NCI-H524 treated with DMSO at 0.1 percent for 48 hours (cell line): ENCODE data around the gene PRDM16.

Experiments
- DNase-seq: peaks from one replicate; lab custom pipeline; 2025; lab: John Stamatoyannopoulos, UW

The PRDM16 gene

DNA sequence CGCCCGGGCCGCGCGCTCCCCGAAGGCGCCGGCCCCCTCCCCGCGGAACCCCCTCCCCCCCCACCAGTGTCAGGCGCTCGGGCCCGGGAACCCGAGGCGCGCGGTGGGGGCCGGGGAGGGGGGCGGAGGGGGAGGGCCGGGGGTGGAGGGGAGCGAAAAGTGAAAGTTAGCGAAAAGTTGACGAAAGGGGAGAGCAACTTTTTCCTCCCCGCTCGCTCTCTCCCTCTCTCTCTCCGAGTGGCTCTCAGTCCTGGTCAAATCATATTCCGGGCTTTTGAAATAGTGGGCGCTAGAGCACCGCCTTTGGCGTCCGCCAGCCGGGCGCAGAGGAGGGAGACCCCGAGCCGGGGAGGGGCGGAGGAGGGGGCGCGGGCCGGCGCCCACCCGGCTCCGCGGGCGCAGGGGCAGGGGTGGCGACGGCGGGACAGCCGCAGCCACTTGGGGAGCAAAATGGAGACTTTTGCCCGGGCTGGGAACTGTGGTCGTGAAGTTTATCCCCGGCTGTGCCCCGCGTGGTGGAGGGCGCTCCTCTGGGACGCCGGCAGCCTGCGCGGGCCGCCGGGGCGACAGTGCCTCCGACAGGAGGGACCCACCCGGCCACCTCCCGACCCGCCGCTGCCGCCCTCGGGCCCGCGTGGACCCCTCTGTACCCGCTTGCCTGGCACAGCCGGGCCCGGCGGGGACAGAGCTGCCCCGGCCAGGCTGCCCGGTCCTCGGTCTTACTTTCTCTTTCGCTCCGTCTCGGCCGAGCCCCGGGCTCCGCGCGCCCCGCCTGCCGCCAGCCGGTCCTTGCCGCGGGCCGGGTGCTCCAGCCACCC is 697 bp downstream of the PRDM16 start:
- no peak for DNase-seq

DNA sequence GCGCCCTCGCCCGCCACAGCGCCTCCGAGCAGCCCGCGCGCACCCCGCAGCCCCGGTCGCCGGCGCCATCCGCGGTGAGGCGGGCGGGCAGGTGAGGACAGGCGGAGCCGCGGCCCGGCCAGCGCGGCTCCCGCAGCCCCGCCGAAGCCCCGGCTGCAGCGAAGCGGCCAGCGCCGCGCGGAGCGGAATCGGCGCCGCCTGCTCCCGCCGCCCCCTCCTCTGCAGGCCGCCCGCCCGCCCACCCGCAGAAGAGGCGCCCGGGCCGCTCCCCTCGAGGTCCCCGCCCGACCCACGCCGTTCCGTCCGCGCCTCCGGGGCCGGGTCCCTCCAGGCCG is 1.3 kb downstream of the PRDM16 start:
- no peak for DNase-seq

DNA sequence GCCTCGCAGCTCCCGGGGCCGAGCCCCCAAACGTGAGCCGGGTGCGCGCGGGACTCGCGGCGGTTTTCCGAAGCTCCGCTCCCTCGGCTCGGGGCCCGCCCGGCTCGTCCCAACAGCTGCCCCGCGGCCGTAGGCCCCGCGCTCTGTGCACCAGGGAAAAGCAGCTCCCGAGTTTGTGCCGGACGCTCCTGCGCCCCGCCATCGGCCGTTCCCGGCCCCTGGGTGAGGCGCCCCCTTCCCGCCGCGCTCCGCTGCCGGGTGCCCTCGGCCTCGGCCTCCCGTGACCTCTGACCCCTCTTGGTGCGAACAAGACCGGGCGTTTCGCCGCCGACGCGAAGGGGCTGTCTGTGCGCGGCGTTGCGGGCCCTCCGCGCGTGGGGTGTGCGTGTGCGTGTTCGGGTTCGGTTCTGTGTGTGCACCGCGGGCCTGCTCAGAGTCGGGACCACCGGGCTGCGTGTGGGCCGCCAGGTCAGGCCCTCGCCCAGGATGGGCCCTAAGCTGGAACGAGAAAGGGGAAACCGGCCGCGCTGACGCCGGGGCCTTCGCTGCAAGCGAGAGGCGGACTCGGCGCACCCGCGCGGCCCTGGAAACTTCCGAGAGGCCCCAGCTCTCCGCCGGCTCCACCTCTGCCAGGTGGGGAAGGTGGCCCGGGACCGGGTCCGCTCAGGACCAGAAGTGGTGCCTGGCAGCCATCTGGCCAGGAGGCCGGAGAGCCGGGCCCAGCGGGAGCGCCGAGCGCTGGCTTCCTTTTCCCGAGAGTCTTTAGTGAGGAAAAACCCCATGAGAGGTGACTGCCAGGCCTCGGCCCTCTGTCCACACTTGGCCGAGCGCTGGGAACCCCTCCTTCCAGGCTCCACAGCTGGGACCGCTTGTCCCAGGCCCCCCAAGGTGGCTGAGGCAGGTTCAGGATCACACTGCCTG is 1.9 kb downstream of the PRDM16 start:
- DNase-seq: no peak

DNA sequence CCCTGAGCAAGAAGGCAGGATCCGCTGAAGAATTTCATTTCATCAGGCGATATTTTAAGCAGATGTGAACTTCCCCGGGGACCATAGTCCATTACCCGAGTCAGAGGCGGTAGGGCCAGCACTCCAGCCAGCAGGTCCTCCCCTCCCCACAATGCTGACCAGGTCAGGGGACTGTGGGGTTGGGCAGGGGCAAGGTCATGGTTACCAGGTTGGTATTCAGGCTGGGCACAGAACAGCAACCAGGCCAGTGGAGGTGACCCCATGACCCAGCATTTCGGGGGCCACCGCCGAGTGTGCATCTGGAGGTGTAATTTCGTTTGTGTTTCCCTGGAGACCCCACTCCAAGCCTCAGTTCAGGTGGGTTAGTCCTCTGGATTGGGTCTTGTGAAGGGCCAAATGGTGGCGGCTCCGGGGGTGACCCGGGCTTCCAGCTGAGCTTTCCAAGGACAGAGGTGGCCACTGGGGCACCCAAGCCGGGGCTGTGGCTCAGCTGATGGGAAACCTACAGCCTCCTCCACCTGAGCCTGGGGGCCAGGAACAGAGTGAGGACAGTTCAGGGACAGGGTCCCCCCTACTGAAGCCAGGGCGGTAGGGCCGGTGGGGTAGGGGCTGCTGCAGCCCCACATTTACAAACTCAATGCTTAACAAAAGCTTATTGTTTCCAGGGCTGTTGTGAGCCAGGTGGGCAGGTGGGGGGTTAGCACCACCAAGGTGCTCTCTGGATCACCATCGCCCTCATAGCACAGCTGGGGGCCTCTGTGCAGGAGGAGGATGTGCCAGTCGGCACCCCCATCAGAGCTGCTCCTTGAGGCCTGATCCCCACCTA is 2.8 kb downstream of the PRDM16 start:
- no peak for DNase-seq

DNA sequence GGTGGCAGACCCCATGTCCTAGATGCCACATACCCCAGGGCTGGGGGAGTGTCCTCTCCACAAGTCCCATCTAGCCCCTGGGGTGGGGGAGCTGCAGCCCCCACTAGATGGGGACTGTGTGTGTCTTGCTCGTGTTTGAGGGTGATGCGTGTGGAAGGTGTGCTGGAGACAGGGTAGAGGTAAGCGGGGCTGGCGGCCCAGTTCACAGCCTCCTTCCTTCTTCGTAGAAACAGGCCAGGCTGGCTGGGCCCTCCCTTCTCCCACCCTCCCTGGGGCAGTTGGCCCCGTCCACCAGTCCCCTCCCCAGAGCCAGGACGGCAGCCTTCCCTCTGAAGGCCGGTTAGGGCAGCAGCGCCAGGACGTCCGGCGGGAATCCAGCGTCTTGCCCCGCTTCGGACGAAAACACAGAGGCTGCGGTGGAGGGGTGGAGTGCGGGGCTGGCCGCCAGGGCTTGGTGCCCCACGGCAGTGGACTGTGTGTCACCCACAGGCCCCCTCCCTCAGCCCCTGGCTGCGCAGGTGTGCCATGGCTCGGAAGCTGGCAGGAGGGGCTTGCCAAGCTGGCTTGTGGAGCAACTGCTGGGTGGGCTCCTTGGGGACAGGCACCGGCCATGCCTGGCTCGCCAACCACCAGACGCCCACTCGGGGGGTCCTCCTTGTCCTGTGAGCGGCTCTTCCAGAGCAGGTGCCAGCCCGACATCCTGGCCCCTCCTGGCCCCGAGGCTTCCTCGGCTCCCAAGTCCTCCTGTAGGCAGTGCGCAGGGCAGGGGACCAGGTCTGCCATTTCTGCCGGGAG is 3.6 kb downstream of the PRDM16 start:
- DNase-seq: no peak

GRCh38 chr1:3073186-3073488 is 4.1 kb downstream of the PRDM16 start:
- DNase-seq: no peak

GRCh38 chr1:3073489-3074296 is 4.7 kb downstream of the PRDM16 start:
- DNase-seq: no peak

DNA sequence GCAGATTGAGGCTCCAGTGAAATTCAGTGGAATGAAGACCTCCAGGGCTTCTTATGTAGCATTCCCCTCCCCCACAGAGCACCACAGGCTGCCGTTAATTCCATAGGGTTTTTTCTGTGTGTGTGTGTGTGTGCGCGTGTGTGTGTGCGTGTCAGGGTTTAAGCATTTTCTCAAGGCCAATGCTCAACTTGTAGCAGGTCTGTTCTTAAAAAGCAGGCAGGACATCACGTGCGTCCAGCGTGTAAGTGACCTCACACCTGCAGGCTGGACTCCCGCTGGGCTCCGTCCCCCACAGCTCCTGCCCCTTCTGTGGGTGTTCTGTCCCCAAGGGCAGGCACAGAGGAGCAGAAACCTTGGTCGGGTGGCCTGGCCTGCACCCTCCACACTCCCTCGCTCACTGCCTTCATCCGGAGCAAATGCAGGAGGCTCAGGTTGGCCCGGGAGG is 5.3 kb downstream of the PRDM16 start:
- no peak for DNase-seq

- no peak for DNase-seq
Observed at GRCh38 chr1:3074800-3075199, 5.8 kb downstream of the PRDM16 start.

DNA sequence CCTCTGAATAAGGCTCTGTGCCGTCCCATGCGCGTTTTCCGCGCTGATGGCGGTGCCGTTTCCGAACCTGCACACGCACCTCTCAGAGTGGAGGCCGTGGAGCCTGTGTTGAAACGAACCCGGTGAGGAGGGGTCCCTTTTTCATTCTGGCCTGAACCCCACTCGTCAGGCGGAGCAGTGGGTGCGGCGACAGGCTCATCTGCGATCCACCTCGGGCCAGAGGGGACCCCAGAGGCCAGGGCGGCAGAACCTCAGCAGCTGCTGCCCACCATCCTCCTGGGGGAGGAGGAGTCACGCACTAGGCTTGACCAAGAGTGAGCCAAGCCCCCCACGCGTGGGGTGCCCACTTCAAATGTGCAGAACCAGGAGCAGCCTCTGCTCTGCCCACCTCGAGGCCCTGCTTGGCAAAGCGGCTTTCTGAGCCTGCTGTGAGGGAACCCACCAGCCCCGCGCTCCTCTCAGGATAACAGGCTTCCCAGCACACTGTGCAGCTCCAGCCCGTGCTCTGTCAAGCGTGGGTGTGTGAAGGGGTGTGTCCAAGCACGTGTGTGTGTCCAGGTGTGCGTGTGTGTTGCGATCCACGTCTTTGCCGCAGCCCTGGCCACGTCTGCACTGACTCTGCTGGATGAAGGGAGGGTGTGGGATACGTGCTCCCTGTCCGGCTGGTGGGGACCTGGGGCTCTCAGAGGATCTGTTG is 6.8 kb downstream of the PRDM16 start:
- no peak for DNase-seq

DNA sequence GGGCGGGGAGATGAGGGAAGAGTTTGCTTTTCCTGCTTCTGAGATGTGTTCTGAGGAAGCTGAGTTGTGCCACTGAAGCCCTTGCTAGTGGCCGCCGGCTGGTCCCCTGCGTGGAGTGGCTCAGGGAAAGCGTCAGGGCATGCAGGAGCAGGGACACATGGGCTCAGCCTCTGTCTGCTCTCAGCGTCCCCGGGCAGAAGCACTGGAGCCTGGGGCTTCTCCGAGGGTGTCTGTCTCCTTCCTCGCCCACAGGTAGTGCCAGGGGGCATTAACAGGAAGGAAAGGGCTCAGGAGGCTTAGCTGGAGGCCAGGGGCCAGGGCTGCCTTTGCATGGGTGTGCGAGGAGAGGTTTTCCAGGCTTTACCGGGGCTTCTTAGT is 7.3 kb downstream of the PRDM16 start:
- no peak for DNase-seq

DNA sequence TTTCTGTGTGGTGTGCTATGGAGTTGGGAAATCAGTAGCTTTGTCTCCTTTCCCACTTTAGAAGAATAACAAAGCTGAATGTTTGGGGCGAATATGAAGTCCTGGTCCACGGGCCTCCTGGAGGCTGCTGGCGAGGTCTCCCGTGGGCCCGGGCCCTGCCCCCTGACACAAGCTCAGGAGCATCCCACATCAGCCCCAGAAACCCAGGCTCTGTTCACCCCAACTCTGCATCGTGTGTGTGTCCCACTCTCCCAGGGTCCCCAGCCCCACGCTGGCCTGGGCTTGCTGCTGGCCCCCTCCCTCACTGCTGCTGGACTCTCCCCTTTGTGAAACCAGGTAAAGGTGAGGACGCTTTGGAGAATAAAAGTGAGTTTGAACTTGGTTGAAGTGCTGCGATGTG is 8.1 kb downstream of the PRDM16 start:
- DNase-seq: no peak

- DNase-seq: no peak
Observed at GRCh38 chr1:3077561-3077960, 8.6 kb downstream of the PRDM16 start.

DNA sequence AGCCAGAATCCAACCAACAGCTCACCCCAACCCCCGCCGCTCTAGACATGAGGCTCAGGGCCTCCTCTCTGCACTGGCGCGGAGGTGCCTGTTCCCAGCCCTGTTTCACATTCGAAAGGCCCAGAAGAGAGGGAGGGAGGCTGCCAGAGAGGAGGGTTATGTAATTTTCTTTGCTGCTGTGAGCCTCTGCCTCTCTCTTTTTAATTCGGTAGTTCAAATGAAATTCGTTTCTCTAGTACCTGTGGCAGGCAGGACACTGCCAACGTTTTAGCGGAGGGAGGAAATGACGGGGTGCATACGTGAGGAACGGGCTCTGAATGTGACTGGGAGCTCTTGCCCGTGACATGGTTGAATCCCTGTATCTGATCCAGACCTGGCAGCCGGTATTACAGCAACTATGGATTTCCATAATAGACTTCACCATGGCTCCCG is 9.4 kb downstream of the PRDM16 start:
- DNase-seq: no peak

DNA sequence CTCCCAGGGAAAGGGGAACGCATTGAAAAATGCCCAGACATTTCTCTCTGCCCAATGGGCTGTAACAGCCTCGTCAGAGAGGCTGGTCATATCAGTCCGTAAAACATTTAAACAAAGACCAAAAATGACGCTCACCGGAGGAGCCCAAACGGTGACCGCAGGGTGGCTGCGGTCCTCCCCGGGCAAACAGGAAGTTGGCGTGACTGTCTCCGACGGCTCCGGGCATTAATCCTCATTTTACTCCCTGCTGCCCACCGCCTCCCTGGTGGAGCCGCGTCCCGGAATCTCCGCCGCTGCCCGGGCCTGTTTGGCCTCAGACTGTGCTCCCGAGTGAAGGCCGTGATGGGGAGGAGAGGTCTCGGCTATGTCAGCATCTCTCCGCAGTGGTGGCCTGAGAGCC is 9.9 kb downstream of the PRDM16 start:
- DNase-seq: no peak

DNA sequence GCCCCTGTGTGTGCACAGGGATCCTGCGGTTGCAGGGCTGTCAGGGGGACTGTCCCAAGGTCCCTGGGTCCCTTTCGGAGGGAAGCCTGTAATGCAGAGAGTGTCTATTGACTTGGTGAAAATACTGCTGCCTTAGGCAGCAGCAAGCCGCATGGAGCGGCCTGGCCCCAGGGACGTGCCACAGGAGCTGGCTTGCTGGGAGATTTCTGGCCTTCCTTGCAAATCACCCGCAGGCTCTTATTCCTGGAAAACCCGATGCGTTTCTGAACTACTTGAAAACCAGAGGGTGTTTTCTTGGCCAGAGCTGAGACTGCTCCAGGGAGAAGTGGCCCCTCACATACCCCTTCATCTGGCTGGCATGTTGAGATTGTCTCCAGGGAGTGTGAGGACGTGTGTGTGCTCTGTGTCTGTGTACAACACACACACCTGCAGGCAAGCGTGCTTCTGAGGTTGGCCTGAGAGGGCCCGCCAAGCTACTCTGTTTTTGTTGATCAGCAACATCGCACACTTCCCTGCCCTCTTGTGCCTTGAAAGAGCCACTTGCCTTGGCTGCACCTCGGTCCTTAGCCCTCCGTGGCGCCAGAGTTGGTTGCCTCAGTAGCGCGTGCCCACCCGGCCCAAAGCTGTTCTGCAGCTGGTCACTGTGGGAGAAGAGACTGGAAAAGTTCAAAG is 10.5 kb downstream of the PRDM16 start:
- DNase-seq: no peak

DNA sequence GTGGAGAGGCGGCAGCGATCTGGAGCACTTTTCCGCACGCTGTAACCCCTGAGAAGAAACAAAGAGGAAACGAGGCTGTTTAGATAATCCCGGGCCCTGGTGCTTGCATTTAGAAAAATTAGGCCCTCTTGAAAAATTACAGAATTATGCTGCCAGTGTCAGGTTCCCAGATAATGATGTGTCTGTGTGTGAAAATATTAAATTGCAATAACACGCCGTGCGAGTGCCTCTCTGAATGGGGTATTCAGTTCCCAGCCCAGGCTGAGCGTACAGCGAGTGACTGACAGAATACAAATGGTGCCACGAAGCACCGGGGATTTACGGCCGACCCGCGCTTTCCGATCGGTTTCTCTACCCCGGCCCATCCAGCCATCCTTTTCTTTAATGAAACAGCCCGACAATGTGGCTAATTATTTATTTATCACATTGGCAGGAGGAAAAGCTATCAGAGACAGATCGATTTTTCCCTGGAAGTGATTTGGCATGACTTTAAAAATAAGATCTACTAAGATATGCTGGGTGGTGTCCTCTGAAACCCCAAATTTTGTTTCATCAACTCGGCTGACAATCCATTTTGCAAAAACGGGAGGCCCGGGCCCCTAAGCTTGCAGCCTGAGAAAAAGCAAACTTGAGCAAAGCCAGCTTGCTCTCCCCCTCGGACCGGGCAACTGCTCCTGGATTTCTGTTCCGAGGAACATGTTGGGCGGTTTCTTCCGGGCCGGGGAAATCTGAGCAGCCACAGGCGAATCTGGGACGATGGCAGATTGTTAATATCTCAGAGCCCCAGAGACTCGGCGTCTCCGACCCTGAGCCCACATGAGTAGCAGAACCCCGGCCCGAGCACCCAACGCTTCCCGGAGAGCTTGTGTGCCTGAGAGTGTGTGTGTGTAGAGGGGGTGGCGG is 11.3 kb downstream of the PRDM16 start:
- DNase-seq: no peak

- no peak for DNase-seq
Observed at GRCh38 chr1:3081171-3081683, 12.2 kb downstream of the PRDM16 start.
